Ectodermal cell (in vitro differentiated cells): ENCODE measurements around the gene KLHL5.

Source experiments
- H3K27ac ChIP-seq: 2 replicates; pipeline ENCODE4 v1.7.0; 2013; ENCODE audit warnings: mild to moderate bottlenecking, low read depth, low read length; ENCODE audit not compliant: insufficient read depth, poor library complexity, severe bottlenecking
- H3K27me3 ChIP-seq: 2 replicates; pipeline ENCODE4 v1.7.0; 2013; ENCODE audit warnings: mild to moderate bottlenecking, low read length; ENCODE audit not compliant: insufficient read depth, control insufficient read depth, poor library complexity, severe bottlenecking
- H3K36me3 ChIP-seq: one replicate; pipeline ENCODE4 v1.7.0; 2013; ENCODE audit warnings: low read length; ENCODE audit not compliant: control insufficient read depth, insufficient read depth
- H3K4me1 ChIP-seq: one replicate; pipeline ENCODE4 v1.7.0; 2013; ENCODE audit warnings: low read length; ENCODE audit not compliant: control insufficient read depth, insufficient read depth
- H3K4me3 ChIP-seq: 2 replicates; pipeline ENCODE4 v1.7.0; 2013; ENCODE audit warnings: low read depth, low read length, control low read depth; ENCODE audit not compliant: insufficient read depth
- H3K9me3 ChIP-seq: 2 replicates; pipeline ENCODE4 v1.7.0; 2013; ENCODE audit warnings: mild to moderate bottlenecking, low read length, moderate library complexity; ENCODE audit not compliant: control insufficient read depth
- WGBS, 2 experiments: methylation state at CpG; one replicate each; pipeline ENCODE4 v1.1.7; 2013; ENCODE audit warnings: missing lambda C conversion rate in 2 of 2; 5-methylcytosine and 5-hydroxymethylcytosine counted together

Gene KLHL5

DNA sequence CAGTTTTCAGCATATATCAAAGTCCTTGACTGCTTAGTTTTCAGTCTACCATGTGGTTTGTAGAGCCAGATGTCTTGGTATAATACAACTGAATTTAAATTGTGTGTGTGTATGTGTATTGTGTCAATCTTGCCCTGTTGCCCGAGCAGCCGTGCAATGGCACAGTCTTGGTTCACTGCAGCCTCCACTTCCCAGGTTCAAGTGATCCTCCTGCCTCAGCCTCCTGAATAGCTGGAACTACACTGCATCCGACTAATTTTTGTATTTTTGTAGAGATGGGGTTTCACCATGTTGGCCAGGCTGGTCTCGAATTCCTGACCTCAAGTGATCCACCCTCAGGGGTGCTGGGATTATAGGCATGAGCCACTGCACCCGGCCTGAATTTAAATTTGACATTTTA is 6.0 kb upstream of the KLHL5 start:
- Histone ChIP-seq H3K27me3 (no peaks in the 10 kb centered on the region), H3K36me3 (no peaks in the 10 kb centered on the region), H3K4me1 (peaks cover 14% of the 10 kb centered on the region), H3K4me3 (no peak overlapping the region), H3K9me3 (no peaks in the 10 kb centered on the region), H3K27ac (no peak overlapping the region)
- 95 to 96% methylated on average over 4 to 5 of the region's 5 CpGs for WGBS, 2 experiments

DNA sequence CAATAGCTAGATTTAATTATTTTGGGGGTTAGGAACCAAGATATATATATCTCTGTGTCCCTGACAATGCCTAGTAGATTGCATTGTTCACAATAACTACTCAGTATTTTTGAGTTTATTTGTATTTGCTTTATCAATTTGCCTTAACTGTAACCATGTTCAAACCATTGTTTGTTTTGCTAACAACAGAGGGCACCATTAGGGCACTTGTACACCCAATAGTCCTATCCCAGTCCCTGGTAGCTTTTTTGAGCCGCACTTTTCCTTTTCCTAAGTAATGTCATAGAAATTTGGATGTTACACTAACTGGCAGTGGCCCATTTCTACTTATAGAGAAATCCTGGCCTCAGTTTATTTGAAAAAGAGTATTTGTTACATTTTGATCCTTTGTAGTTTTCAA is 575 bp upstream of the KLHL5 start:
- Histone ChIP-seq H3K27me3 (no peaks in the 10 kb centered on the region), H3K27ac (no peak overlapping the region), H3K4me3 (no peak overlapping the region), H3K4me1 (peaks cover 2% of the 10 kb centered on the region), H3K36me3 (no peaks in the 10 kb centered on the region), H3K9me3 (no peaks in the 10 kb centered on the region)
- 76 to 88% methylated on average over 1 of the region's 1 CpG for WGBS, 2 experiments

- H3K27ac ChIP-seq: no peak overlapping the region
- H3K4me3 ChIP-seq: no peak overlapping the region
- no peaks in the 10 kb centered on the region for H3K27me3 ChIP-seq
- H3K36me3 ChIP-seq: no peaks in the 10 kb centered on the region
- peaks cover 2% of the 10 kb centered on the region for H3K4me1 ChIP-seq
- WGBS, 2 experiments: 53 to 55% methylated on average over 4 of the region's 4 CpGs
- H3K9me3 ChIP-seq: no peaks in the 10 kb centered on the region
These were observed 702 bp downstream of the KLHL5 start for GRCh38 chr4:39062770-39063097.

DNA sequence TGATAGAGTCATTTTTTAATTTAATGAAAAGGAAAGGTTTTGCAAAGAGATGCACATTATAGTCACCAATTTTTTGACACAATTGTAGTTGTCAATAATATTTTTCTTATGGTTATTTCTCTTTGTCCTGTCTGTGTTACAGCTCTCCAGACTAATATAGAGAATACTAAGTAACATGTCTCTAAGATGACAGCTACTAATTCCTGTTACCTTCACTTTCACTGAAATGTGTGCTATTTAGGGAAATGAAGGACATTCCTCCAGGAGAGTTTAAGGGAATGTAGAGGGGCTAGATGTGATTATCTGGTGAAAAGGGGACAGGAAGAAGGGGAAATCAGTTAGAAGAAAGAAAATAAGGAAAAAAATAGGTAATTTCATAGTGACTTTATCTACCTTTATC is 1.4 kb downstream of the KLHL5 start:
- Histone ChIP-seq H3K4me3 (no peak overlapping the region), H3K4me1 (peaks cover 2% of the 10 kb centered on the region), H3K27me3 (no peaks in the 10 kb centered on the region)

GRCh38 chr4:39066371-39066770 is 4.3 kb downstream of the KLHL5 start:
- H3K27ac ChIP-seq: no peak overlapping the region
- no peaks in the 10 kb centered on the region for H3K36me3 ChIP-seq
- H3K4me1 ChIP-seq: peaks cover 2% of the 10 kb centered on the region
- H3K4me3 ChIP-seq: no peak overlapping the region
- no peaks in the 10 kb centered on the region for H3K27me3 ChIP-seq
- 91 to 97% methylated on average over 2 of the region's 2 CpGs for WGBS, 2 experiments
- H3K9me3 ChIP-seq: no peaks in the 10 kb centered on the region

More for the DNA sequence above, 1.4 kb downstream of the KLHL5 start:
- no peak overlapping the region for H3K27ac ChIP-seq
- no peaks in the 10 kb centered on the region for H3K36me3 ChIP-seq
- H3K9me3 ChIP-seq: no peaks in the 10 kb centered on the region

- H3K9me3 ChIP-seq: no peaks in the 10 kb centered on the region
- 90 to 100% methylated on average over 2 of the region's 2 CpGs for WGBS, 2 experiments
- H3K27ac ChIP-seq: no peak overlapping the region
- H3K27me3 ChIP-seq: no peaks in the 10 kb centered on the region
- H3K4me3 ChIP-seq: no peak overlapping the region
- peaks cover 2% of the 10 kb centered on the region for H3K4me1 ChIP-seq
- H3K36me3 ChIP-seq: no peaks in the 10 kb centered on the region
These were observed 5.0 kb downstream of the KLHL5 start for GRCh38 chr4:39067031-39067430.

DNA sequence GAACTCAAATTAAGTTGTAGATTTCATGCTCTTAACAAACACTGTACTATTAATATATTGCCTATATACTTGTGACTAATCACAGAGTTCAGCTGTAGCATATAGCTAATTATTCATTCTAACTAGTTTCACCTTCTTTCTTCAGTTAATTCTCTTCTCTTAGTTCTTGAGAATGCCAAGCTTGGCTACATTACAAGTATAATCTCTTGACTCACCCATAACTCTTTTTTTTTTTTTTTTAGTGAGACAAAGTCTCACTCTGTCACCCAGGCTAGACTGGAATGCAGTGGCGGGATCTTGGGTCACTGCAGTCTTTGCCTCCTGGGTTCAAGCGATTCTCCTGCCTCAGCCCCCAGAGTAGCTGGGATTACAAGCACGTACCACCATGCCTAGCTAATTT is 5.4 kb downstream of the KLHL5 start:
- no peaks in the 10 kb centered on the region for H3K9me3 ChIP-seq
- peaks cover under 1% of the 10 kb centered on the region for H3K4me1 ChIP-seq
- H3K27me3 ChIP-seq: no peaks in the 10 kb centered on the region
- no peak overlapping the region for H3K4me3 ChIP-seq
- H3K36me3 ChIP-seq: no peaks in the 10 kb centered on the region
- no peak overlapping the region for H3K27ac ChIP-seq
- WGBS, 2 experiments: 85 to 91% methylated on average over 3 of the region's 3 CpGs

- 89 to 90% methylated on average over 3 of the region's 3 CpGs for WGBS, 2 experiments
- Histone ChIP-seq H3K27ac (no peak overlapping the region), H3K9me3 (no peaks in the 10 kb centered on the region), H3K4me1 (no peaks in the 10 kb centered on the region), H3K27me3 (no peaks in the 10 kb centered on the region), H3K36me3 (no peaks in the 10 kb centered on the region), H3K4me3 (no peak overlapping the region)
These were observed 6.9 kb downstream of the KLHL5 start for GRCh38 chr4:39068907-39069306.

- Histone ChIP-seq H3K27ac (no peak overlapping the region), H3K9me3 (no peaks in the 10 kb centered on the region), H3K27me3 (no peaks in the 10 kb centered on the region), H3K4me3 (no peak overlapping the region), H3K36me3 (peaks cover 3% of the 10 kb centered on the region), H3K4me1 (no peaks in the 10 kb centered on the region)
- 92 to 95% methylated on average over 2 of the region's 2 CpGs for WGBS, 2 experiments
These were observed 16.8 kb downstream of the KLHL5 start for GRCh38 chr4:39078829-39079228.

DNA sequence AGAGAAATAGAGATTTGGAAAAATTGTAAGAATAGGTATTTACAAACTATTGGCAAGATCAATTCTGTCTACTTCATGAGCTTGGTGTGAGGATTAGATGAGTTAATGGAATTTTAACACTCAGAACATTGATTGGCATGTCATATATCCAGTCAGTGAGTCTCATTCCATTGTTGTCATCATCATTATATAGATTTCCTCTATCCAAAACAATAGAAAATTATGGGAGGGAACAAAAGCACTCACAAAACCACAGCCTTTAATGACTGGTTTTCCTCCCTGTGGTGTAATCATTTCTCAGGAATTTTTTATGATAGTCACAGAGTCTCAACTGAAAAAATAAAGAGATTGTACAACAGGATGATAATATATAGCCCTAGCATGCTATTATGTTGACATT is 21.1 kb downstream of the KLHL5 start:
- no peak overlapping the region for H3K27ac ChIP-seq
- no peaks in the 10 kb centered on the region for H3K4me1 ChIP-seq
- no peaks in the 10 kb centered on the region for H3K9me3 ChIP-seq
- H3K4me3 ChIP-seq: no peak overlapping the region
- peaks cover 3% of the 10 kb centered on the region for H3K36me3 ChIP-seq
- H3K27me3 ChIP-seq: no peaks in the 10 kb centered on the region

- Histone ChIP-seq H3K9me3 (no peaks in the 10 kb centered on the region), H3K27me3 (no peaks in the 10 kb centered on the region), H3K27ac (no peak overlapping the region), H3K4me1 (no peaks in the 10 kb centered on the region), H3K4me3 (no peak overlapping the region), H3K36me3 (peaks cover 3% of the 10 kb centered on the region)
- WGBS, 2 experiments: 91 to 98% methylated on average over 5 of the region's 5 CpGs
These were observed 23.9 kb downstream of the KLHL5 start for GRCh38 chr4:39085891-39086290.
